Measurements from ENCODE around the gene CCL27. TPM values are rescaled to one million over a fixed set of nuclear protein-coding genes. Genes with fewer than 3 reads are reported as not detected.

The CCL27 gene
- total and polyA plus RNA-seq, 10 of the 15 experiments (the other 5 are each of a cell fraction or from before 2014, with no cell fraction given), result 0.45 TPM; not detected in 9

- POLR2A ChIA-PET, result interaction anchor here (1.7 kb wide), 1 partner anchor 9 kb away, joined by 3 read pairs; no protein-coding TSS in a partner anchor
- Histone ChIP-seq H3K27ac (ENCODE audit: control insufficient read depth, insufficient read depth) (no peak overlapping the region), H3K9me3 (replicated peaks; ENCODE audit: control insufficient read depth, insufficient read depth, low read length) (no peaks in the 10 kb centered on the region), H3K4me1 (ENCODE audit: control insufficient read depth, insufficient read depth, low read length) (peaks cover 5% of the 10 kb centered on the region), H3K4me3 (no peak overlapping the region), H3K27me3 (replicated peaks in 1 of 2; ENCODE audit: control insufficient read depth in 2 of 2, insufficient read depth in 2 of 2, low read length in 1 of 2) (no peaks in the 10 kb centered on the region), H3K36me3 (ENCODE audit: control insufficient read depth in 2 of 2, insufficient read depth in 2 of 2, low read length in 1 of 2) (no peaks in the 10 kb centered on the region), H2AFZ (ENCODE audit: control insufficient read depth, low read depth, low read length) (no peak overlapping the region), H3K4me2 (ENCODE audit: control insufficient read depth, insufficient read depth) (no peak overlapping the region), H3K79me2 (ENCODE audit: control insufficient read depth, insufficient read depth, low read length) (no peaks in the 10 kb centered on the region), H4K20me1 (ENCODE audit: control insufficient read depth, insufficient read depth) (no peaks in the 10 kb centered on the region), H3K9ac (ENCODE audit: control insufficient read depth, insufficient read depth, low read length) (no peak overlapping the region)
- no peak for TF ChIP-seq YBX1 (IDR thresholded peaks at IDR 0.05)
- no peak for TF ChIP-seq GATAD2B (conservative IDR thresholded peaks at IDR 0.05; ENCODE audit: low read depth)
- no peak for TF ChIP-seq RELA (IDR thresholded peaks at IDR 0.05; ENCODE audit: borderline replicate concordance, partially characterized antibody)
- no peak for TF ChIP-seq ZNF207 (IDR thresholded peaks at IDR 0.05; ENCODE audit: borderline replicate concordance)
- TF ChIP-seq, protein P1, sequence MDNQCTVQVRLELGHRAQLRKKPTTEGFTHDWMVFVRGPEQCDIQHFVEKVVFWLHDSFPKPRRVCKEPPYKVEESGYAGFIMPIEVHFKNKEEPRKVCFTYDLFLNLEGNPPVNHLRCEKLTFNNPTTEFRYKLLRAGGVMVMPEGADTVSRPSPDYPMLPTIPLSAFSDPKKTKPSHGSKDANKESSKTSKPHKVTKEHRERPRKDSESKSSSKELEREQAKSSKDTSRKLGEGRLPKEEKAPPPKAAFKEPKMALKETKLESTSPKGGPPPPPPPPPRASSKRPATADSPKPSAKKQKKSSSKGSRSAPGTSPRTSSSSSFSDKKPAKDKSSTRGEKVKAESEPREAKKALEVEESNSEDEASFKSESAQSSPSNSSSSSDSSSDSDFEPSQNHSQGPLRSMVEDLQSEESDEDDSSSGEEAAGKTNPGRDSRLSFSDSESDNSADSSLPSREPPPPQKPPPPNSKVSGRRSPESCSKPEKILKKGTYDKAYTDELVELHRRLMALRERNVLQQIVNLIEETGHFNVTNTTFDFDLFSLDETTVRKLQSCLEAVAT (IDR thresholded peaks at IDR 0.05), result no peak
- no peak for TF ChIP-seq MTA2 (IDR thresholded peaks at IDR 0.05; ENCODE audit: low read depth)
- TF ChIP-seq SMAD1 (IDR thresholded peaks at IDR 0.05; ENCODE audit: low read depth, partially characterized antibody), result no peak
- TF ChIP-seq SIX5 (IDR thresholded peaks at IDR 0.05; ENCODE audit: low read depth, low read length, severe bottlenecking), result no peak
- no peak for TF ChIP-seq MYC (IDR thresholded peaks at IDR 0.05; ENCODE audit: insufficient read depth, insufficient read length, insufficient replicate concordance, low read length, severe bottlenecking)
- ATAC-seq, result no peak
- no TSS peak for BruUV-seq (replicated peaks)
- intact Hi-C loops (cut with micrococcal nuclease; ENCODE audit: unreplicated experiment), result no loop called here
- CTCF ChIA-PET, result interaction anchor here (1.3 to 1.8 kb wide), 2 partner anchors 8 to 46 kb away, joined by 4 to 5 read pairs; no protein-coding TSS in a partner anchor
- in situ Hi-C loops (cut with MboI), result no loop called here
- SMC1A ChIA-PET (ENCODE audit: uncharacterized antibody, unreplicated experiment), result no interaction called here
- 19% methylated on average over 5 of the region's 5 CpGs for WGBS (ENCODE audit: insufficient coverage, insufficient replicate concordance, low lambda C conversion rate, missing lambda C conversion rate)
- no peak for FAIRE-seq
- DNase-seq (ENCODE audit: low read depth, low spot score), result no peak
- RAD21 ChIA-PET (ENCODE audit: unreplicated experiment), result no interaction called here
Measured at GRCh38 chr9:34656992-34657391, 5.5 kb downstream of the CCL27 start.
